ENCODE results near the gene UNC13A.
"Not testable (repeated sequence)": the region's sequence is repeated elsewhere in the genome, so short reads cannot be mapped to it uniquely, and the experiment has no call there.

UNC13A gene

GRCh38 chr19:17554968-17555479, 133.1 kb downstream of the UNC13A start:
- peaks cover 28% of the 10 kb centered on the region for H3K4me1 Mint-ChIP-seq
- TF ChIP-seq CTCF (IDR thresholded peaks at IDR 0.05), result no peak
- no peak for DNase-seq
- H3K27ac Mint-ChIP-seq, result no peak overlapping the region
- peaks cover 3% of the 10 kb centered on the region for H3K27me3 Mint-ChIP-seq (ENCODE audit: low read depth, poor library complexity)
- peak overlapping the region; percentile 69 for H3K4me3 Mint-ChIP-seq
- H3K36me3 Mint-ChIP-seq (ENCODE audit: low read depth), result peaks cover 9% of the 10 kb centered on the region
- H3K9me3 Mint-ChIP-seq, result no peaks in the 10 kb centered on the region

- Mint-ChIP-seq H3K9me3 (peaks cover 8% of the 10 kb centered on the region), H3K36me3 (ENCODE audit: low read depth) (no peaks in the 10 kb centered on the region), H3K27me3 (ENCODE audit: low read depth, poor library complexity) (peaks cover 5% of the 10 kb centered on the region), H3K27ac (peak overlapping the region; percentile 90), H3K4me1 (peaks cover 23% of the 10 kb centered on the region), H3K4me3 (peak overlapping the region; percentile 35)
- no peak for DNase-seq
- no peak for TF ChIP-seq CTCF (IDR thresholded peaks at IDR 0.05)
Observed at GRCh38 chr19:17553256-17553655, 134.9 kb downstream of the UNC13A start.

- H3K36me3 Mint-ChIP-seq (ENCODE audit: low read depth); H3K4me3 Mint-ChIP-seq; H3K27me3 Mint-ChIP-seq (ENCODE audit: low read depth, poor library complexity); H3K27ac Mint-ChIP-seq; DNase-seq: not testable (repeated sequence)
- peaks cover 27% of the 10 kb centered on the region for H3K4me1 Mint-ChIP-seq
- H3K9me3 Mint-ChIP-seq, result peaks cover 11% of the 10 kb centered on the region
Observed at GRCh38 chr19:17552735-17553134, 135.4 kb downstream of the UNC13A start.

All from nephron progenitor cell (in vitro differentiated cells).